ENCODE results near the gene ERI3.

ERI3 gene, protein sequence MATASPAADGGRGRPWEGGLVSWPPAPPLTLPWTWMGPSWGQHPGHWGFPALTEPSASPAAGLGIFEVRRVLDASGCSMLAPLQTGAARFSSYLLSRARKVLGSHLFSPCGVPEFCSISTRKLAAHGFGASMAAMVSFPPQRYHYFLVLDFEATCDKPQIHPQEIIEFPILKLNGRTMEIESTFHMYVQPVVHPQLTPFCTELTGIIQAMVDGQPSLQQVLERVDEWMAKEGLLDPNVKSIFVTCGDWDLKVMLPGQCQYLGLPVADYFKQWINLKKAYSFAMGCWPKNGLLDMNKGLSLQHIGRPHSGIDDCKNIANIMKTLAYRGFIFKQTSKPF

DNA sequence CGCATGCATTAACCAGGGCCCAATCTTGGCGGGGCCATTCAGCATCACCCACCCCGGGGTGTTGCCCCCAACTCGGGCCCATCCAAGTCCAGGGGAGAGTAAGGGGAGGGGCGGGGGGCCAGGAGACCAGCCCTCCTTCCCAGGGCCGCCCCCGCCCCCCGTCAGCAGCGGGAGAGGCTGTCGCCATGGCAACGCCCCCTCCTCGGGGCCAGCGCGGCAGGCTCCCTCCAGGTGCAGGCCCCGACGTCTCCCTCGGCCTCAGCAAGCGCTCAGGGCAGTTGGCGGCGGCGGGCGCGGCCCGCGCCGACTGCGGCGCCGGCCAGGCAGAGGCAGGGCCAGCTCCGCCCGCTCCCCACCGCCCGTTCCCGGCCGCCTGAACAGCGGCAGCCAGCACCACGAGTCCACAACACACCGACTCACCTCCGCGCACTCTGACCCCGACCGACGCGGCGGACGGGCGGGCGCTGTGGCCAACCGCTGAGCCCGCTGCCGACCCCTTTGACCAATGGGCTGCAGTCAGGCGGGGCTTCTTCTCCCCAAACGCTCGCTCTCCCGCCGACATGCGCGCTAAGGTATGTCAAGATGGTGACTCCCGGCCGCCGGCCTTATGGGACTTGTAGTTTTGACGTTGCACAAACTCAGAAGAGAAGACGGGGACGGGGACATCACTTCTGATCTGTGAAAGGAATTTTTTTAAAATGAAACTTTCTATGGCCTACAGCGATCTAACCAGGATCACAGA lies at the start of gene ERI3:
ERI3 (minus strand) TSS at position 418 of the 742 bp plus-strand sequence; CDS start at position 187, 231 bp downstream.
- DNase-seq (ENCODE audit: low spot score) = peak; percentile 97

DNA sequence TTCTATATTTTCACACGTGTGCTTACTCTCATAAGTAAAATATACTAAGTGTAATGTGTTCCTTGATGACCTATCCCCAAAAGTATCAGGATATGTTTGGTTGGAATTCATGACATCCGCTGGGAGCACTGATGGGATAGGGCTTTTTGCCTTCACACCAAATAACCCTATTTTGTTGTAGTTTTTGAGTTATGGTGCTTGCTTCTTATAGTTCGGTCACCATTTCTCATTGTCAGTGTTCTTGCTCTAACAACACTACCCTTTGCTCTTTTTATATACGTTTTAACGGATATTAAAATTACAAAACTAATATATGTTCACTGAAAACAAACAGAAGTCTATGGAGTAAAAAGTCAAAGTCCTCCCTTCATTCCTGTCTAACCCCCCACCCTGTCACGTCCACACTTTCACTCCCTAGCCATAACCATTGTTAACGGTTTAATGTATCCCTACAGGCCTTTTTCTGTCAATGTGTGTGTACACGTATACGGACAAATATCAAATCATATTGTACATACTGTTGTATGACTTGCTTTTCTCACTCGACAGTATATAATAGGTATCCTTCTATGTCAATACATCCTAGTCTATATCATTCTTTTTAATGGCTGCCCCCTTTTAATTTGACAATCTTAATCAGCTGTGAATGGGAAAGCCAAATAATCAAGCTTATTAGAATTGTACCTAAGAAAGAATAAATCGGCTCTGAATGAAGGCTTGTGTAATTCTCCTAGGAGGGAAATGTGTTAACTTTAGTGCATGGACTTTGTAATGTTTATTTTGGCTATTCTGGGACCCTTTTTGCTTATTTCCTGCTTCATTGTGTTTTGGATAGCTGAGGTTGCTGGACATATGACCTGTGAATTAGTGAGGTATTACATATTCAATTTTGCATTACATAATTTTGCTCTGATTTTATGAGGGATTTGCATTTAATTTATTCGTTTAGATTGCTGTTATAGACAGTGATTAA lies 46.5 kb upstream of the ERI3 start:
- DNase-seq (ENCODE audit: low spot score) = no peak

DNA sequence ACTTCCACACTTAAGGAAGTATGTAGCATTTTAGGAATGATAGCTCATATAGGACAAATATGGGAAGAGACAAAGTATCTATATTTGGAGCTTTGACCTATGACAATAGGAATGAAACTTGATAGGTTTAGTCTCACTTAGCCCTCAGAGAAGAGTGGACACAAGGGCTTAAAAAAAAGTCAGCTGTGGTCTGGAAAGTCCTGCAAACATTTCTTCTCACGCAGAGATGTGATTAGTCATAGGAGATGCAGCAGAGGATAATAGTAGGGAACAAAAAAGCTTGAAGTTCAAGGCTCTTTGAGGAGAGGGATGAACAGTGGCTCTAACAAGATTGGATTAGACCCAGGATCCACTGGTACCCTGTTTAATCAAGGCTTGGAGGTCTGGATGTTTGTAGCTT lies 35.2 kb upstream of the ERI3 start:
- no peak for DNase-seq (ENCODE audit: low spot score)

DNA sequence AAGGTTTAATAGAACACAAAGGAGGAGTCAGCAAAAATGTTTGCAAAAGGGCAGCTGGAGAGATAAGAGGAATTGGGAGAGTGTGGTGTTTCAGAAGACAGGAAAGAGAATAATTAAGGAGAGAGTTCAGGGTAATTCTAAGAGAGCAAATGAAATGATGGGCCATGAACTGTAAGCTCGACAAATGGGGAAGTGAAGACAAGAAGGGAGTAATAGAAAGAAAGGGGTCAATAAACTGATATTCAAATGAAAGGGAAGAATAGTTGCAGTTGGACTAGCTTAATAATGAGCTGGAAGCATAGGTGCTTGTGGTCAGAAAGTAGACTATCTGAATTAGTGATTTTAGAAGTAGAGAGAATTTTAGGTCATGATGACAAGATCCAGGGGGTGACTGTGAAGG lies 34.4 kb upstream of the ERI3 start:
- DNase-seq (ENCODE audit: low spot score) = no peak

DNA sequence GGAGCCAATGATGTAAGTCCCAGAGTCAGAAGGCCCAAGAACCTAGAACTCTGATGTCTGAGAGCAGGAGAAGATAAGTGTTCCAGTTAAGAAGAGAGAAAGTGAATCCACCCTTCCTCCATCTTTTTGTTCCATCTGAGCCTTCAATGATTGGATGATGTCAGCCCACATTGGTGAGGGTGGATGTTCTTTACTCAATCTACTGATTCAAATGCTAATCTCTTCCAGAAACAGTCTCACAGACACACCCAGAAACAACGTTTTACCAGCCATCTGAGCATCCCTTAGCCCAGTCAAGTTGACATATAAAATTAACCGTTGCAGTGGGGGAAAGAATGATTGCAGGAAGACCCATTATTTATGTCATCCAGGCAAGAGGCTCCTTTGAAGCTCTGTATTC lies 33.5 kb upstream of the ERI3 start:
- DNase-seq (ENCODE audit: low spot score) = no peak

DNA sequence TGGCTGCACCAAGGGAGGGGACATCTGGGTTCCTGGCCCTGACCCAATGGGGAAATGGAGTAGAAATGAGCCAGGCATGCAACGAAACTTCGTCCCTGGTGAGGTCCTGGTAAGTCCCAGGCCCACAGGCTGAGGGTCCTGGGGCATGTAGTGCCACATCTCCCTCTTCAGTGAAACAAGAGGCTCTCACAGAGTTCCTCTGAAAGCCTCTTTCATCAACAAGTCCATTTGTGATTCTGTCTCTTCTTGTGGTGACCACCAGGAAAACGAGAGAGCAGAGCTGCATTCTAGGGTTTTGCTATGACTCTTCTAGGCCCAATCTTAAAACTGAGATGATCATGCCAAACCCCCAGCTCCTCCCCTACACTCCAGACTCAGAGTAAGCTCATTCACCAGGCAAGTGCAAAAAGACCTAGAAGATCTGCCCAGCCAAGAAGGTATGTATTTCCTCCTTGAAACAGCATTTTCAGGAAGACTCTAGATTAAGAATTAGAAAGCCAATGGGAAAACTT lies 25.7 kb upstream of the ERI3 start:
- no peak for DNase-seq (ENCODE audit: low spot score)

DNA sequence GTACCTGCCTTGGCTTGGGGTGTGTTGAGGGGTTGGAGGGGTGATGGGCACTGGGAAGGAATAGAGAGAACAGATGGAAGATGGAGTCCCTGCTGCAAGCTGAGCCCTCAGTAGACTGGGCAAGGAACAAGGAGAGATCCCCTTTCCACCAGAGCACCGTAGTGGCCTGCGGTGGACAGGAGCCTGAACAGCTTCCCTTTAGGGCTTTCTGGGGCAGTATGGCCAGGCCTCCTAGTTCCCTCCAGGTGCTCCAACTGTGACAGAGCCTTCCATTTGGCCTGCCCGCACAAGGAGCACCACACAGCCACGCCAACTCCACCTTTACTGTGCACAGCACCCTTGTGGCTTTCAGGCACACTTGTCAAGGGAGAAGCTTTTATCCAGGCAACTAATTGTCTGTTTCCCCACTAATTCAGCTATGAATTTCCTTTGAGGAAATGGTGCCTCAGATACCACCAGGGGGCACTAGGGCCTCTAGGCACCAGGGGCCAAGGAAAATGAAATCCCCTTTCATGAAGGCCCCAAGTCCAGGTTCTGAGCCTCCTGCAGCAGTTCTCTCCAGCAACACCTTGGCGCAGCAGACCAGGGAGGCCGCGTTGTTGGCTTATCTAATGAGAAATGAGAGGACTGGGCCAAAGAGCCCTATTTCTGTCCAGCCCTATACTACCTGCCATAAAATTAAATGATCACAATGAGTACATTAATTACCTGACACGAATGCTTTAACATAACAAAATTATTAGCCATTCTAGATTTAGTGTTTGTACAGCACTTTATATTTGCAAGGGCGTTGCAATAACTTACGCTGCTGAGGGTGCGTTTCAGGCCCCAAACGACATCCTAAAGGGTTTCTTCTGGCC lies 23.1 kb upstream of the ERI3 start:
- DNase-seq (ENCODE audit: low spot score) = peak; percentile 55

DNA sequence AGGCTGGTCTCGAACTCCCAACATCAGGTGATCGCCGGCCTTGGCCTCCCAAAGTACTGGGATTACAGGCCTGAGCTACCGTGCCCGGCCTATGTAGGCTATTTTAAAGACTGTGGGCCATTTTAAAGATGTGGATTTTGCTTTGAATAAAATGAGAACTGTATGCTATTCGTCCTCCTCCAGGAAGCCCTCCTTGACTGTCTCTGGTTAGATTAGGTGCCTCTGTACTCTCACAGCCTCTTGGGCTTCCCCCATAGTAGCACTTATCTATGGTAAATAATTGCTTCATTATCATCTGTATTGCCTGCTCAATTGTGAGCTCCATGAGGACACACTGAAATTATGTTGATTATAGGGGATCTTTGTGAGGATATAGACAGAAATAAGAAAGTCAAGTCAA lies 20.5 kb upstream of the ERI3 start:
- no peak for DNase-seq (ENCODE audit: low spot score)

DNA sequence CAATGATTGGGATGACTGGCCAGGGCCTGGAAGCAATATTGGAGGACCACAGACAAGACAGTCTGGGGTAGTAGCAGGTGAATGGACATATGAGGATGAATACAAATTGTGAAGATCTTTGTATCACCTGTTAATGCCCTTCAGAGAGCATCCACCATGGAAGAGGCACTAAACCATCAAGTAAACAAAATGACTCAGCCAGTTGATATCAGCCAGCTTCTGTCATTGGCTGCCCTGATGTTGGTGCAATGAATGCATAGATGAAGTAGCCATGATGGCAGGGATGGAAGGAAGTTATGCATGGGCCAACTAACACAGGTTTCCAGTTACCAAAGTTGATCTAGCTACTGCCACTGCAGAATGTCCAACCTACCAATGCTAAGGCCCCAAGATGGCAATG lies 16.1 kb upstream of the ERI3 start:
- peak; percentile 18 for DNase-seq (ENCODE audit: low spot score)

DNA sequence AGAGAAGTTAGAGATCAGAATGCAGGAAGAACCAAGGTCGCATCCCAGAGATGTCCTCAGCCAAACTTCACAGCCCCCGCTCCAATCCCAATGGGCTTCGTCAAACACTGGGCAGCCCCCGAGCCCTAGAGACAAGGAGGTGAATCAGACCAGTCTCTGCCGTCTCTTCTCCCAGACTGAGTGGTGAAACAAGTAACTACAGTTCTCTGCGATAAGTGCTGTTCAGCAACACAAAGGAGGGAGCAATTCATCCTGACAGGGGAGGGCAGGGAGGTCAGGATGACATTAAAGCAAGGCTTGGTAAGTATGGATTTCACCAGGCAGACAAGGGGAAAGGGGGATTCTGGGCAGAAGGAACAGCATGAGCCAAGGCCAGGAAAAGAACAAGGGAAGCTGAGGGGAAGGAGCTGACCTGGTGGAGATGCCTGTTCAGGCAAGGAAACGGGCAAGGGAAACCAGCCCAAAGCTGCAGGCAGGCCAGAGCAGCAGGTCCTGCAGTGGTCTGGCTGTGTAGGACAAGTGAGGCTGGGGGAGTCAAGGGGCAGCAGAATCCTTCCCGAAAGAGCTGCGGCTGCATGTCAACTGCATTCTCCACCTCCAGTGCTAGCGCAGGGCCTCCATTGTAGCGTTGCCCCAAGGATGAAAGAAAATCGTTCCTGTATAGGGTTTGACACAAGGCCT lies 13.6 kb upstream of the ERI3 start:
- no peak for DNase-seq (ENCODE audit: low spot score)

DNA sequence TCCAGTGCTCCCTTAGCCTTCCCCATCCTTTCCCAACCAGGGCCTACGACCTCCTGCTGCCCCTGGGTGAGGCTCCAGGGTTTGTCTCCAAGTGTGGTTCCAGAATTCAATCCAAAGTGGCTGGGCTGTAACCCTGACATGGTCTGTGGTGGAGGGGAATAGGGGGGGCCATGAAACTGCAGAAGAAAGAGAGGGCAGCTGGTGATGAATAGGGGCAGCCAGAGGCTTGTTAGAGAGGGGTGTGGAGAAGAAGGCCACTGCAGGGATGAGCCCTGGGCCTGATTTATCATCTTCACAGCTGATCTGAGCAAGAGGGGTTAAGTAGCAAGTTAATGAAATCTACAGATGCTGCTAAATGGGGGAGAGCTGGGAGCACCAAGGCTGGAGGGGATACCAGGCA lies 12.9 kb upstream of the ERI3 start:
- no peak for DNase-seq (ENCODE audit: low spot score)

DNA sequence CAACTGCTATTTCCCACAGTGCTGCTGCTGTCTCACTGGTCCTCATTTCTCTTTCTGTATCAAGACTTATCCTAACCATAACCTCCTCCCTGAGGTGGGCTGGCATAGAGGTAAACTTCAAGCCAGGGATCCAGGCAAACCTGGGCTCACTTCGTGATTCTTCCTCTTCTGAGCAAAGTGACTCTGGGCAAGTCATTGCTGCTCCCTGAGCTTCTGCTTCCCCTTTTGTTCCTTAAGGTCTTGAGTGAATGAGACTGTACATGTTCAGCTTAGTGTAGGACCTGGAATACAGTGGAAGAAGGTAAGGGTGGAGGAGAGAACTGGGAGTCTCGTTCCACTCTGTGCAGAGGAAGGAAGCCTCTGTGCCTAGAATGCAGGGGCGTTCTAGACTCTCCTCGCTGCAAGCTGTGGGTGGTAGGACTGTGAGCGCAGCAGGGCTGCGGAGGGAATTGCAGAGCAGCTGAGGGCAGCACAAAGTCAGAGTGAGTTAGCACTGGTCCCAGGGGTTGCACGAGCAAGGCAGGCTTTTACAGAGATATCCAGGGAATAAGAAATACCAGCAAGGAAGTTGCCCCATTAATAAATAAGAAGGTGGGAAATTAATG lies 11.4 kb upstream of the ERI3 start:
- DNase-seq (ENCODE audit: low spot score) = no peak

DNA sequence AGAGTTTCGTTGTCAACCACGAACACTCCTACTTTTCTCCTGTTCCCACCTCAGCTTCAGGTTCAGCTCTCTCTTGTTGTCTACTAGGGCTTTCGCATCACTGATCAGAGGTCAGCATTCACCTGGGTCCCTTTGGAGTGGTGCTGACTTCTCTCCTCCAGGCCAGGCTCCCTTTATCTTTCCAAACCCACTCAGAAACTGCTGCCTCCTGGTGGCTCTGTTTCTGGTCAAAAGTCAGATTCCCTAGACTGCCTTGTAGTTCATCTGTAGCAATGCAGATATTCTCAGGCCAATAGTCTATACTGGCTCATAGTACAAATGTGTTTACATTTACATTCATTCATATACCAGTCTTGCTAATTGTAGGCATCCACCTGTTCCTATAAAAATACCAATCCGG lies 6.4 kb upstream of the ERI3 start:
- no peak for DNase-seq (ENCODE audit: low spot score)

DNA sequence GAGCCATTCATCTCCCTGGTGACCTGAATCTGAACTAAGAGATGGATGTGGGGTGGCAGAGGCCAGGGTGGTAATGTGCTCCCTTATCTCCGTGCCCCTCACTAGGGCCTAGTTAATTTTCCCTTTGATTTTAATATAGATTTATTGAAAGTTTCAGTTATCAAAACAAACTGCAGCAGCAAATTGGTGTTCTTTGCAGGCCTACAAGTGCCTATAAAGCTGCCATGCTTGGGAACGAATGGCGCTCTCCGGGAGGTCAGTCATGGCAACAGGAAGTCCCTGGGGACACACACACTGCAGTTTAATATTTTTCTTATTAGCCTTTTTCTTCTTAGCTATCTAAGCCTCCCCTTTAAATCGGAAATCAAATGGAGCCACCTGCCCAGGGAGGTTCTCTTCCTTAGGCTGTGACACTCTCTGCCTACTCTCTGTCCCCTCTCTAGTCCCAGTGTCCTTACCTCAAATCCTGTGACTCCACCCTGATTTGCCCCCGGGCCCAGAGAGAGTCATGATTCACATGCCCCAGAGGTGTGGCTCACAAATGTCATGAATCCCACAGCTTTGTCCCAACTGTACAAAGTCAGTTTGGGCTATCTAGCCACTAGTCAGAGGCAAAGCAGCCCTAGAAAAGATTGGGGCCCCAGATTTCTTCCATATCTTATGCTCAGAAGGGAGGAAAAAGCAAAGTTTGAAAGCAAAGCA lies 4.3 kb upstream of the ERI3 start:
- DNase-seq (ENCODE audit: low spot score) = no peak

DNA sequence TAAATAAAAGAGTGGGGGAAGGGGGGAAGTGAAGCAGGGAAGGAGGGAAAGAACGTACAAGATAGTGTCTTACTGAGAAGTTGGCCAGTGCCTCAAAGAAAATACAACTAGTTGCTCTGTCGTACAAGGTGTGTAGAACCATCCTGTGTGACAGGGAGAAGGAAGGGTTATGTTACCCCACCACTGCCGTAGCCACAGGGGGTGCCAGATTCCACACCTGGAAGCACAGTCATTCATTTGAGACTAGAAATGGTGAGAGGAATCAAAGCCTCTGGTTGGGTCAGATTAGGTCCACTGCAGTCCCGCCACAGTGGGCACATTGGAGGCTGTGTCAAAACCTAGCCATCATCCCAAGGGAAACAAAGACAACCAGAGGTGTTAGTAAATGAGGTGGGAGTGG lies 2.7 kb upstream of the ERI3 start:
- DNase-seq (ENCODE audit: low spot score) = no peak

DNA sequence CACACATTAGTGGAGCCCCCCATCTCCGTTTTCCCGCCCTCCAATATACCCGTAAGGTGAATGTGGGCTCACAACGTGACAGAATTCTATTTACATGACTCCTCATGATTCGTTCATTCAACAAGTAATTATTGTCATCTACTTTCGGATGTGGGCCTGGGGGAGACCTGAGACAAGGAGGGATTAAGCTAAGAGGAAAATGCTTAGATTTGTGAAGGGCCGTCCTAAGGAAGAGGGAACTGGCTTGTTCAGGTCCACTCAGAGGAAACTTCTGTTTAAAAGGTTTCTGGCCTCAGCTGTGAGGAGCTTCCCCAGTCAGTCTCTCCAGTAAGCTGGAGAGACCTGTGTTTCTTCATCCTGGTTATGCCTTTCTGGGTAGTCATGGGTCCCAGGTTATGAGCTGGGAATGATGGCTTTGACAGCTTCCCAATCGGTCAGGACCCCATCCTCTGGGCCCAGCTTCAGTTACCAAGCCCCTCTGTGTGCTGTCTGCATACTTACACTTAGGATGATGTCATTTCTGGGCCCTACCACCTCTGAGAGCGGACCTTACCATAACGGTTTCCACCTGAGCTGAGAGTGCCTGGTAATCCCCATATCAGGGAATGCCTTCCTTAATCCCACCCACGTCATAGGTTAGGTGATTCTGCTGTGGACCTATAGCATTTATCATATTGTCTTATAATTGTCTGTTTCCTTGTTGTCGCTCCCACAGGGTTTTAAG lies 687 bp upstream of the ERI3 start:
- no peak for DNase-seq (ENCODE audit: low spot score)

DNA sequence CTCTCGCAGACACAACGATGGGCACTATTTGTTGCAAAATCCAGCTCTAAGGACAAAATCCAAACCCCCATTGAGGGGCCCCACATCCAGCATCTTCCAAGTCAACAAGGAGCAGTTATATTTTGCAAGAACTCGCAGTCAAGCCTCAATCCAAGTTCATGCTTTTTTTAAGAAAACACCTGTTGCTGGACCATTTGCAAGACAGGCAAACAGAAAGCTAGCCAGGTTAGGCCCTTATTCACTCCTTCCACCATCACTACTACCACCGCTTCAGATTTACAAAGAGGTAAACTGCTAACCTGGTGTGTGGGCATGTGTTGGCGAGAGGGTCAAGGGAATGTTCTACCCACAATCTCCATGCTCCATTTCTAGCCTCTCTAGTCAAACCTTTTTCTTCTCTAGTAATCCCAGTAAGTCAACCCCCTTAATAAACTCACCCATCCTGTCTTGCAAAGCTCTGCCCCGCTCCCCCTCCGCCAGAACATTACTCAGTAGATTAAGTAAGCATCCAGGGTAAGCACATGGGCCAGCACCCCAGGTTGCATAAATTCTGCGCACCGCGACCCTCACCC lies 703 bp downstream of the ERI3 start:
- no peak for DNase-seq (ENCODE audit: low spot score)

DNA sequence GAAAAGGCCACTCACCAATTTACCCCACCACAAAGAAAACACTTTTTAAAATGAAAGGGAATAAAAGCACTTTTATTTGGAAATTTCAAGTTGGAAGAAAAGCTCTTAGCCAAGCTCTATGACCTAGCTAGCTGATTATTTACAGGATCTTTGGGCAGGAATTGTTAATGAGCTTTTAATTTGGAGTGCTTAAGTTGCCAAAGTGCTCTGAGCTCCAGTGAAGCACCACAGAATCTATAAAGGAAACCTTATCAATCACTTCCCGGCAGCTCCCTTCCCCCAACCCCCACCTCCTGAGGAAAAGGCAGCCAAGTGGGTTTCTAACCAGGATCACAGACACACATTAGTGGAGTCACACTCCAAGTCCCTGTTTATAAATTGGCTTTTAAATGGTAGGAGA lies 1.5 kb downstream of the ERI3 start:
- DNase-seq (ENCODE audit: low spot score) = no peak

DNA sequence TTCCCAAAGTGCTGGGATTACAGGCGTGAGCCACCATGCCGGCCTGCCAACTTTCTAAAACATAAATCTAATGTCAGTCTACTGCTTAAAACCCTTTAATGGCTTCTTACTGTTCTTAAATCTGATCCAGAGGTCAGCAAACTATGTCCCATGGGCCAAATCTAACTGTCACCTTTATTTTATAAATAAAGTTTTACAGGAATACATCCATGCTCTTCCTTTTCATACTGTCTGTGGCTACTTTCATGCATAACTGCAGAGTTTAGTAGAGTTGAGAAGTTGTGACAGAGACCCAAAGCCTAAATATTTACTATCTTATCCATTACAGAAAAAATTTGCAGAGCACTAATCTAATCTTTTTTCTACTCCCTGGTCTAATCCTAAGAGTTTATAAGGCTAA lies 3.8 kb downstream of the ERI3 start:
- DNase-seq (ENCODE audit: low spot score) = no peak
